Mucosa of descending colon (tissue), 3 donors: ENCODE results near the gene TTLL3. TPM values are rescaled to one million over a fixed set of nuclear protein-coding genes. Genes with fewer than 3 reads are reported as not detected.

Source experiments
- ATAC-seq: fragments of 200-7000 bp; cut with Tn5 transposase; one replicate; pipeline ENCODE4 v1.9.1; 2020; ENCODE audit warnings: mild to moderate bottlenecking, moderate library complexity
- DNase-seq, 3 donors: peaks; one replicate each; pipeline ENCODE4 v3.0.0-alpha.2; 2020
- H3K36me3 ChIP-seq: fragments of 200-600 bp; one replicate; pipeline ENCODE4 v1.8.0; 2021; ENCODE audit warnings: low read depth, mild to moderate bottlenecking
- H3K4me1 ChIP-seq: fragments of 200-600 bp; one replicate; pipeline ENCODE4 v1.8.0; 2021; ENCODE audit warnings: low read depth, mild to moderate bottlenecking
- H3K4me3 ChIP-seq: fragments of 200-600 bp; one replicate; pipeline ENCODE4 v1.8.0; 2021; ENCODE audit warnings: mild to moderate bottlenecking
- H3K9me3 ChIP-seq: fragments of 200-600 bp; one replicate; pipeline ENCODE4 v1.8.0; 2021; ENCODE audit warnings: mild to moderate bottlenecking
- intact Hi-C, 2 donors: fragments of 100-400 bp; cut with DNase I in 1 of 2; cut with micrococcal nuclease in 1 of 2; formaldehyde crosslinking; loops; one replicate each; pipeline versions ENCODE4 v1.11.0 to v1.11.1; 2022; cut with DNase I, micrococcal nuclease
- total RNA-seq, 3 donors: library from RNA; stranded (reverse); fragmentation: NEBNext Ultra II Directional in 2 of 3; extraction: Animal tissue kit (Norgen Biotek cat#: 25700) in 2 of 3; gene quantifications; one replicate each; pipeline versions ENCODE4 v1.2.1 to v1.2.4, GENCODE V29; 2021 to 2023
- TF ChIP-seq, protein P1 (sequence below): fragments of 200-600 bp; IDR thresholded peaks from one replicate; pipeline ENCODE4 v1.8.0; 2022; ENCODE audit warnings: antibody characterized with exemption, mild to moderate bottlenecking
- donor health status: DM: no; HTN: no; CAD: no; lungs with moderate emphysema.
- donor health status: DM: no; HTN: no; CAD: no.
- donor health status: DM: no; HTN: yes; CAD: no.

Gene TTLL3
- total RNA-seq, 3 donors from 2014 or later = 37.0 to 63.9 (median 47.7) TPM

DNA sequence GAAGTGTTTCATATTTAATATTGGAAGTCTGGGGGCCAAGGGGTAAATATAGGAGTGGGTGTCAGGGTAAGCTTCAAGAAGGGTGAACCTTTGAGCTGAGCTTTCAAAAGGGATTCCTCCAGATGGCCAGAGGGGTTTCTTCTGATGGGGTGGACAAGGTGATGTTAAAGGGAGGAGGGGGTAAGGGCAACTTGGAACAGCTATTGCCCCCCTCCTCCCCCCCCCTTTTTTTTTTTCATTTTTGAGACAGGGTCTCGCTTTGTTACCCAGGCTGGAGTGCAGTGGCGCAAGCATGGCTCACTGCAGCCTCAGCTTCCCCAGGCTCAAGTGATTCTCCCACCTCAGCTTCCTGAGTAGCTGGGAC, 2.1 kb upstream of the TTLL3 start:
- intact Hi-C loops = no loop called here
- DNase-seq = no peak

DNA sequence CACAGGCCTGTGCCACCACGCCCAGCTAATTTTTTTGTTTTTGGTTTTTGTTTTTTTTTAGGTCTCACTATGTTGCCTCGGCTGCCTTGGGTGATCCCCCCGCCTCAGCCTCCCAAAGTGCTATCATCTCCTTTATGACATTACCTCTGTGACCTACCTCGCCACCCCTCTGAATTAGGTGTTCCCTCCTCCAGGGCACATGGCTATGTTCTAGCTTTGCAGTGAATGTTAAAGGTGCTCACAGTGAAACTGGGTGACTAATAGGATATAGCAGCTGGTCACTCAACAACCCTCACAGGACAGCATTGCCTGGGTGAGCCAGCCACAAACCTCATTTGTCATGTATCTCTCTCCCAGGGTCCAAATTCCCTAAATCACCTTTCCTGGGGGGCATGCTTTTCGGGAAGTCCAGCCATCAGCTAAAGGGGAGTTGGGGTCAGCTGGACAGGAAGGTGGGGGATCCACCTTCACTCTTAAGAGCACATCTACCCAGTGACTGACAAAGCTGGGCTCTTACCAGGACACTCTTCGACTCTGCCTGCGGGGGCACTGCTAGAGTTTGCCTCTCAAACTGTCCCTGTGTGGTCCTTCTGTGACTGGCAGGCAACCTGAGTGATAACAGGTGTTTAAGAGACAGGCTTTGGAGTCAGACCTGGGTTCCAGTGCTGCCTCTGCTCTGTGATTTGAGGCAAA, 1.6 kb upstream of the TTLL3 start:
- TF ChIP-seq, protein P1, sequence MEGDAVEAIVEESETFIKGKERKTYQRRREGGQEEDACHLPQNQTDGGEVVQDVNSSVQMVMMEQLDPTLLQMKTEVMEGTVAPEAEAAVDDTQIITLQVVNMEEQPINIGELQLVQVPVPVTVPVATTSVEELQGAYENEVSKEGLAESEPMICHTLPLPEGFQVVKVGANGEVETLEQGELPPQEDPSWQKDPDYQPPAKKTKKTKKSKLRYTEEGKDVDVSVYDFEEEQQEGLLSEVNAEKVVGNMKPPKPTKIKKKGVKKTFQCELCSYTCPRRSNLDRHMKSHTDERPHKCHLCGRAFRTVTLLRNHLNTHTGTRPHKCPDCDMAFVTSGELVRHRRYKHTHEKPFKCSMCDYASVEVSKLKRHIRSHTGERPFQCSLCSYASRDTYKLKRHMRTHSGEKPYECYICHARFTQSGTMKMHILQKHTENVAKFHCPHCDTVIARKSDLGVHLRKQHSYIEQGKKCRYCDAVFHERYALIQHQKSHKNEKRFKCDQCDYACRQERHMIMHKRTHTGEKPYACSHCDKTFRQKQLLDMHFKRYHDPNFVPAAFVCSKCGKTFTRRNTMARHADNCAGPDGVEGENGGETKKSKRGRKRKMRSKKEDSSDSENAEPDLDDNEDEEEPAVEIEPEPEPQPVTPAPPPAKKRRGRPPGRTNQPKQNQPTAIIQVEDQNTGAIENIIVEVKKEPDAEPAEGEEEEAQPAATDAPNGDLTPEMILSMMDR = no peak
- Histone ChIP-seq H3K4me3 (no peak overlapping the region), H3K9me3 (no peaks in the 10 kb centered on the region), H3K4me1 (peaks cover 18% of the 10 kb centered on the region), H3K36me3 (peaks cover 5% of the 10 kb centered on the region)
- intact Hi-C loops = no loop called here
- ATAC-seq (peak; percentile 26), DNase-seq (peak in 1 of 3 donors; percentile 47)

More for the DNA sequence above, 2.1 kb upstream of the TTLL3 start:
- no peak for ATAC-seq
- H3K4me3 ChIP-seq = no peak overlapping the region
- TF ChIP-seq, protein P1 = no peak
- H3K36me3 ChIP-seq = peaks cover 9% of the 10 kb centered on the region
- peaks cover 18% of the 10 kb centered on the region for H3K4me1 ChIP-seq
- no peaks in the 10 kb centered on the region for H3K9me3 ChIP-seq

DNA sequence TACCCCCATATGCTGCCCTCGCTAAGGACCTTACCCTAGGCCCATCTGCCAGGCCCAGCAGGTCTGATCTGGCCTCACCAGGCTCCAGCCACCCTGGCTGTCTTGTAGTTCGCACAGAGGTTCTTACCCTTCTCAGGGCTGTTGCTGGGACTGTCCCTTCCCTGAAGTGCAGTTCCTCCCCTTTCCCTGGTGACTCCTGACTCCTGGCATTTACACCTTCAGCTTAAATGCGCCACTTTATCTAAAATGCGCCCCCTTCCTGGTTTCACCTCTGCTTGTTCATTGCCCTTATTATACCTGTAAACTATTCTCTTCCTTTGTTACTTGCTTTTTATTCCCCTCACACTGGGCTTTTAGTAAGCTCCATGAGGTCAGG, 835 bp upstream of the TTLL3 start:
- no peaks in the 10 kb centered on the region for H3K9me3 ChIP-seq
- peak overlapping the region; percentile 56 for H3K4me3 ChIP-seq
- peak in 1 of 3 donors; percentile 59 for DNase-seq
- TF ChIP-seq, protein P1 = no peak
- H3K36me3 ChIP-seq = no peaks in the 10 kb centered on the region
- intact Hi-C loops = no loop called here
- peak; percentile 71 for ATAC-seq
- peaks cover 18% of the 10 kb centered on the region for H3K4me1 ChIP-seq

DNA sequence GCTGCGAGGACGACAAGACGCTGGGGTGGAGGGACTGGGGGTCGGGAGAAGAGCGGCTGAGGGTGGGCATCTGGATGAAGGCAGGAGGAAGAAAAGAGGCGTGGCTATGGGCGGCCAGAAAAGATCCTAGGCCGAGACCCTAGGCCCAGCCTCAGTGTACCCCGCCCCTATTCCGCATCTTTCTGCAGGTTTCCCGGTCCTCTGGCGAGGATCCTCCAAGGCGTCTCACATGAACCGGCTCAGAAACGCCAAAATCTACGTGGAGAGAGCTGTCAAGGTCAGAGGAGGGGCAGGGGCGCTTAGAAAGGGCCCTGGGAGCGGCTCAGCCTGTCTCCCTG, 340 bp downstream of the TTLL3 start:
- ATAC-seq = peak; percentile 1
- Histone ChIP-seq H3K4me1 (peaks cover 18% of the 10 kb centered on the region), H3K36me3 (no peaks in the 10 kb centered on the region), H3K9me3 (no peaks in the 10 kb centered on the region), H3K4me3 (peak overlapping the region; percentile 56)
- TF ChIP-seq, protein P1 = no peak
- DNase-seq = peak in 1 of 3 donors; percentile 25
- intact Hi-C loops = no loop called here

DNA sequence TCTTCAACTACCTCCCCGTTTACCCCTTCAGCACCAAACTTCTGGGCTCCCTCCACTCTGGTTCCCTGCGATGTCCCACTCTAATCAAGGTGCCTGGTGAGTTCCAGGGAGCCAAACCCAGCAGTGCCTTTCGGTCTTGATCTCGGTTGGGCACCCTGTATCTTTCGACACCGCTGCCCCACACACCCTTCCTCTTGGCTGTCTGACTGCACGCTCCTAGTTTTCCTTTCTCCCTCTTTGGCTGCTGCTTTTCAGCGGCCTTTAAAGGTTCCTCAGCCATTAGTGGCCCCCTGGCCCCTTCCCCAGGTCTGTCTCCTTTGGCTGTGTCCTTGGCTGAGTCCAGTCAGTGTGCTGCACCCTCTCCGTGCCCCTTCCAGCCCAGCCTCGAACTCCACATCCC, 784 bp downstream of the TTLL3 start:
- ATAC-seq (no peak), DNase-seq (no peak)
- Histone ChIP-seq H3K4me3 (no peak overlapping the region), H3K4me1 (peaks cover 18% of the 10 kb centered on the region), H3K36me3 (no peaks in the 10 kb centered on the region), H3K9me3 (no peaks in the 10 kb centered on the region)
- TF ChIP-seq, protein P1 = no peak
- intact Hi-C loops = no loop called here
